ENCODE results near the gene VAC14.

Gene VAC14

DNA sequence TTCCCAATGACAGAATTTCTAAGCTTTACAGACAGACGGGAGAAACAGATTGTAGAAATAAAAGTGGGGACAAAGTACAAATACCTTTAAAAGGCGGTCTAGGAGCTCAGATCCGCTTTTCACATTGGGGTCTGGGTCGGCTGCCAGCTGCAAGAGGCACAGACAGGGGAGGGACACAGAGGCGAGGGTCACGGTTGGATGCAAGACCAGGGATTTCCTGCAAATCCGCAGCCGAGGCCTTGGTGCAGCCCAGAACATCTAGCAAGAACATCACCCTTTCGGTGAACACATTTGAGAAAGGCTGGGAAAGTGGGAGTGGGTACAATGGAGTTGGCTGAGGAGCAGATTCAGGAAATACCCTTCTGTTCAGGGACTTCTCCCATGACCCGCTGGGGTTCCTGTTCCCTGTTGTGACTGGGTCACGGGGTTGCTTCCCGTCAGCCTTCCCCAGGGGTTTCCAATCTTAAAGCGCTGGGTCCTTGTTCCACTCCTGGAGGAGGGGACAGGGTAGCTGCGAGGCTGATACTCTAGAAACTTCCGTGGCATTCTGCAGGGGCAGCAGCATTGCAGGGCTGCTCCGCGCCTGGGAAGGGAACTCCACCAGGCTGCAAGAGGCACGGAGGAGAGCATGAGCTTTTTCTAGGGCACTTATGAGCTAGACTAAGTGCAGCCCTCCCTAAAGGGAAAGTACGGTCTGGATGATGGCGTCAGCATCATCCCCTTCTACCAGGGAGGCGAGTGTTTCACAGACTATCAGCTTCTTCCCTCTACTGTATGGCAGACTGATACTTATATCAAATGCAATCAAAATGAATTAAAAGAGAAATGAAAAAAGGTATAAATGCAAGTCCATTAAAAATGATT lies 16.0 kb downstream of the VAC14 start:
- DNase-seq = no peak

DNA sequence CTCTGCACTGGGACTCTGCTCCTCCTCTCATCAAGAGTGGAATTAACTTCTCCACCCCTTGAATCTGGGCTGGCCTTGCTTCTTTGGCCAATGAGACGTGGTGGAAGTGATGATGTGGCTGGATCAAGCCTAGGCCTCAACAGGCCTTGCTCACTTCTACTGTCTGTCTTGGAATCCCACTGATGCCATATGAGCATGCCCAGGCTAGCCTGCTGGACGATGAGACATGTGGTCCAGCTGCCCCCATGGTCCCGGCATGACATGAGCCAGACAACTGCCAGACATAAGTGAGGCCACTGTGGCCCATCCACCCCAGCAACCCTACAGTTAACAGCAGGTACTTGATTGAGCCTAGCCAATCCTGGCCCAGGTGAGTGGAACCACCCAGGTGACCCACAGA lies 18.7 kb downstream of the VAC14 start:
- DNase-seq = no peak

DNA sequence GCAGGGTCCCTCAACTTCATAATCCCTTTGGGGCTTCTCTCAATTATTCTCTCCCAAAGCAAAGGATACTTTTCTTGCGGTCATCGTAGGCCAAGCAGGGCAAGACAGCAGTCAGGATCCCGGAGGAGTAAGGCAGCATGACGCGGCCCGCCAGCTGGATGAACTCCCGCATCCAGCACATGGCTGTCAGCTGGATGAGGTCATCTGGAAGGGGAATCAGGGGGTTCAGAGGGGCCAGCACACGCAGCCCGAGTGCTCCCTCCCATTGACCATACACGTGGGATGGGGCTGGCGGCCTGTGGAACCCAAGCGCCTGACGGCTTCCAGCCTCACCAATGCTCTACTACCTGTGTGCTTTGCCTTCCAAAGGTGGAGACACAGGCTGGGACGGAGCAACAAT lies 19.2 kb downstream of the VAC14 start:
- DNase-seq = no peak

DNA sequence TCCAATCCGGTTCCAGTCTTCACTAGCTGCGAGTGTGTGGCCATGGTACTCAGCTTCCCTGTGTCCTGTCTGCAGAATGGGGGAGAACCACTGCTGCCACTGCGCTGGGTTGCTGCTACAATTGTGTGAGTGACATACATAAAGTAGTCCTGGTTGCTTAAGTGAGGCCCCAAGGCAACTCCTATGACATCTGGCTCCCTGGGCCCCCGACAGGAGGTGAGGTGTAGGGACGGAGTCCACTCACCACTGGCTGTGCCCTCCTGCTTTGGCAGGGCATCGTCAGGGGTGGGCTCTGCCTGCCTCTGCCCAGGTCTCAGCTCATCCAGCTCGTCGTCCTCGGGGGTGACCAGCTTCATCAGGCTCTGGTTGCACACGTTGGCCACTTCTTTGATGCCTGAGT lies 20.4 kb downstream of the VAC14 start:
- DNase-seq = no peak

- no peak for DNase-seq
These were observed 21.6 kb downstream of the VAC14 start for GRCh38 chr16:70779361-70779760.

DNA sequence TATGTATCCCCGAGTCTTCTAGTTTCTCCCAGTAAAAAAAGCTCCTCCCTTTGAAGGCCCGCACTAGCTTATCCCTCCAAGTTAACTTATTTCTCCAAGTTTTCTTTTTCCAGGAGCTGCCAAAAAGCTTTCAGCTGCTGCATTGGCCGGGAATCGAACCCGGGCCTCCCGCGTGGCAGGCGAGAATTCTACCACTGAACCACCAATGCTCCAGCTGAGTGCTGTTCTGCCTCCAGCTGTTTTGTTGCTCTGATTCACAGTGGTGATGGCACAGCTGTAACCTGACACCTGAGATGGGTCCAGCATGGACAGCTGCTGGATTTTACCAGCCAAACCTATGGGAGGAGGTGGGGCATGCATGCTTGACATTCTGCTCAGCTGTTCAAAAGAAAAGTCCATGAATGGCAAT lies 22.1 kb downstream of the VAC14 start:
- DNase-seq = peak; percentile 79

- no peak for DNase-seq
These were observed 23.0 kb downstream of the VAC14 start for GRCh38 chr16:70777973-70778406.

DNA sequence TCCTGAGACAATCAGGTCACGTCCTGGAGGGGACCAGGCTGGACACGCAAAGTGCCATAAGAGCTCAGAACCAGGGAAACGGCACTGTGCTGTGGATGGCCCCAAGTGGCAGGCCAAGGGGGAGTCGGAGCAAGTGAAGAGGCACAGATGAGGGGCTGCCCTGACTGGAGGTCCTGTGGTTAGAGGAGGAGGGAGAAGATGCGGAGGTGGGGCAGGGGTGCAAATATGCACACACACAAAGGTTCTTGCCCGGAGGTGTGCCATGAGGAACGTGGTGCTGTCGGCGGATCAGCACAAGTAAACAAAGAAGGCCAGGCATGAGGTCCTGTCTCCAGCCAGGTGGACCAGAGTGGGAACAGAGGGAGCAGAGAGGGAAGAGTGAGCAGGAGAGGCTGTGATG lies 23.5 kb downstream of the VAC14 start:
- DNase-seq = no peak

- DNase-seq = no peak
These were observed 25.6 kb downstream of the VAC14 start for GRCh38 chr16:70775399-70775798.

GRCh38 chr16:70774261-70774660 lies 26.7 kb downstream of the VAC14 start:
- DNase-seq = no peak

- no peak for DNase-seq
These were observed 28.5 kb downstream of the VAC14 start for GRCh38 chr16:70772493-70772892.

DNA sequence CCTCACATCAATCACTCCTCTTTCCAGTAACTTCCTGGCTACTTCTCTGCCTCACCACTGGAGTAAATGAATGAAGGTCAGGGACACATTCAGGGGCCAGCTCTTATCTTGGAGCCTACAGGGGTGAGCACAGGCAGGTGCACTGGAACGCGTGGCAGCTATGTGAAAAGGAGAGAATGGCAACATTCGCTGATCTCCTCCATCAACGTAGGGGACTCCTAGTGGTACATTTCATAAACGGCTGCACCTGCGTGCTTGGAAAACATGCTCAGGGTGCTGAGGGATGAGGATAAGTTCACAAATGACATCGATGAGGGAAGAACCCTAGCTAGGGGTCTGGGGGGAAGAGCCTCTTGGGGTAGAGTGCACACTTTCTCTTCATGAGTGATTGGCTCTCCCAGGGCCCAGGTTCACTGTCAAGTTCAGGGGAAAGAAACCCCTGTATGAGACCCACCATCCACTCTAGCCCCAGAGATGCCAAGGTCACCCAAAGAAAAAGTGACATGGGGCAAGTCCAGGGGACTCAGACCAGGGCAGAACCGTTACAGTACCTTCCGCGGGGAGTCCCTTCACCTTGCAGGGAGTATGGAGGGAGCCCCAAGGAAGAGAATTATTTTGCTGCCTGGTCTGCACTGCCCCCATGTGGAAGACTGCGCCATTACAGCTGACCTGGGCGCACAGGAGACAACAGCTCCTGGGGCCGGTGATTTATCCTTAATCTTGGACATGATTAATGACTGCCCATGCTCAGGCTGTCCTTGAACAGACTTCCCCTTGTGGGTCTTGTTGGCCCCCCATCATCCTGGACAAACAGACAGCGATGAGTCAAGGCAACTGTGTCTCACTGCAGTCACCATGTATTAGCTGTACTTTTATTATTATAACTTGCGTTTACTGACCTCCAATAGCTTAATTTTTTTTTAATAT lies 30.1 kb downstream of the VAC14 start:
- DNase-seq = peak; percentile 58

- no peak for DNase-seq
These were observed 30.7 kb downstream of the VAC14 start for GRCh38 chr16:70770291-70770625.

GRCh38 chr16:70769761-70770160 lies 31.2 kb downstream of the VAC14 start:
- no peak for DNase-seq

DNA sequence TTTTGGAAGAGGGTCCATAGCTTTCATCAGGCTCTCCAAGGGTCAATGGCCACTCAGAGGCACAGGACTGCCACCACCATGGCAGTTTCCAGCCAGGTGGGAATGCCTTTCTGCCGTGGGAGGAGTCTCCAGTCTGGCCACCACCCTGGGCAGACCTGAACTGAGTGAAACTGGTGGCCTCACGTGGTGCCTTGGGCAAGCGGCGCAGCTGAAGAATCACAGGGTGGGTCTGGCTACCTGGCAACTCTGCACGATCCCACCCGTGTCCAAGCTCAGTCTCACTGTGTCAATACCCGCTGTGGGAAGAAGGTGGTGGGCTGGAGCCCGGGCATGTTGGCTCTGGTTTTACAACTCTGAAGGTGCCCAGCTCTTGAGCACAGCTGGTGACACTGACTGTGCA lies 31.8 kb downstream of the VAC14 start:
- DNase-seq = no peak

GRCh38 chr16:70768203-70768580 lies 32.8 kb downstream of the VAC14 start:
- no peak for DNase-seq

DNA sequence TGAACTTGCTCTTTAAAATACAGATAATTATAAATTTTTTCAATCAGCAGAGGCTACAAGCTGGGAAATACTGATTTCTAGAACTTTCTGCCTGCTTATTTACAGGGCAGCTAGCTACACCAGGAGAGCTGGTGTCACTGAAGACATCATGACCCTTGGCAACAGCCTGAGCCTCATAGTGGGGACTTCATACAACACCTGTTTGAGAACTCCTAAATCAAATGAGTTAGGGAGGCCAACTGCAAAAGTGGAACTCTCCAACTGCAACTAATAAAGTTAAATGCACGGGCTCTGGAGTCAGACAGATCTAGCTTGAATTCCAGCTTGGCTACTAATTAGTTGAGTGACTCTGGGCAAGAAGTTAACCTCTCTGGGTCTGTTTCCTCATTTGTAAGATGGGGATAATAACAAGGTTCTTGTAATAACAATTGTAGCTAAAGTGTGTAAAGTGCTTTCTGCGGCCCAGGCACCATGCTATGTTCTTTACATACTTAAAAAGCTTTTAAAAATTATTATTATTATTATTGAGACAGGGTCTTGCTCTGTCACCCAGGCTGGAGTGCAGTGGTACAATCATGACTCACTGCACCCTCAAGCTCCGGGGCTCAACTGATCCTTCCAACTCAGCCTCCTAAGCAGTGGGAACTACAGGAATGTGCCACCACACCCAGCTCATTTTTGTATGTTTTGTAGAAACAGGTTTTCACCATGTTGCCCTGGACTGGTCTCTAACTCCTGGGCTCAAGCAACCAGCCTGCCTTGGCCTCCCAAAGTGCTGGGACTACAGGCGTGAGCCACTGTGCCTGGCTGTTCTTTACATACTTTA lies 33.4 kb downstream of the VAC14 start:
- no peak for DNase-seq

DNA sequence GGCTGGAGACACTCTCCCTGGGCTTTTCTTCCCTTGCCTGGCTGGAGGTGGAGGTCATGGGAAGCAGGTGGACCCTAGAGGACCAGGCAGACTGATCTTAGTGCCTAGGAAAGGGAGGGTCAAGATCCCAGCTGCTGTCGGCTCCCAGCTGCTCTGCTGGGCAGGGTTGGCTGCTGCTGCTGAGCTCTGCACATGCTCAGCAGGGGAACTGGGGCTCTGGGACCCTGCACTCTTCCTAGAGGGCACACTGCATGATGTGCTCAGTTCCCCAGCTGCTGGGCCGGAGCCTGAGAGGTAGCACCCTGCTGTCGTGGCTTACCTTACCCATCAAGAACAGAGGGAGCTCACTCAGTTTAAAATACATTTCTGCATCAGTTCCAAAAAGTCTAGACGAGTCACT lies 34.3 kb downstream of the VAC14 start:
- DNase-seq = no peak

DNA sequence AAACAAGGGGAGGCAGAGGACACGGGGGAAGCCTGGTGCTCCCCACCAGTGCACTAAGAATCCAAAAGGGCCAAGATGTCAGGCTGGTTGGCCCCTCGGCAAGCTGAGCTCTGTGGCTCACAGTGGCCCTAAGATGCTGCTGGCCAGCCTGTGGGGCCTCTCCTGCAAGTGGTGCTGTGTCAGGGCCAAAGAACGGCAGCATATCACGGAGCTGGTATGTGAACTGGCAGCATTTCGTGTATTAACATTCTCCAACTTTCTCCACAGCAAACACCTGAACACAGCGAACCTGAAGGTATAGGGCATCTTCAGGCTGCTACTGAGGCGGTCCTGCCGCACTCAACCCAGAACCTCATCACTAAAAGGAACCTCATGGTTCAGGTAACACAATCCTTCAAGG lies 34.8 kb downstream of the VAC14 start:
- DNase-seq = no peak

DNA sequence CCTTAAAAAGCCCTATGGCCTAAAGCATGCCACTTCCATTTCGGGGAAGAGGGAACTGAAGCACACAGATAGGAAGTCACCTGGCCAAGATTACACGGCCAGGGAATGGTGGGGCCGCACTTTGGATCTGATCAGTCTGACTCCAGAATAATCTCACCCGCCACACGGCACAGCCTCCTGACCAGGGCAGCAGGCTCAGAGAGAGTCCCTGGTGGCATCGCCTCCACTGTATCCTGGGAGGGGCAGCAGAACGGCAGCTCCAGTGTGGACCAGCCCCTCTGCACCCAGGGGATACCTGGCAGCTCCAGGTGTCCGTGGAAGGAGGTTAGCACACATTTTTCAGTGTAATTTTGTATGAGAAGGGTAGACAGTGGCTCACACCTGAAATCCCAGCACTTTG lies 35.5 kb downstream of the VAC14 start:
- DNase-seq = no peak

DNA sequence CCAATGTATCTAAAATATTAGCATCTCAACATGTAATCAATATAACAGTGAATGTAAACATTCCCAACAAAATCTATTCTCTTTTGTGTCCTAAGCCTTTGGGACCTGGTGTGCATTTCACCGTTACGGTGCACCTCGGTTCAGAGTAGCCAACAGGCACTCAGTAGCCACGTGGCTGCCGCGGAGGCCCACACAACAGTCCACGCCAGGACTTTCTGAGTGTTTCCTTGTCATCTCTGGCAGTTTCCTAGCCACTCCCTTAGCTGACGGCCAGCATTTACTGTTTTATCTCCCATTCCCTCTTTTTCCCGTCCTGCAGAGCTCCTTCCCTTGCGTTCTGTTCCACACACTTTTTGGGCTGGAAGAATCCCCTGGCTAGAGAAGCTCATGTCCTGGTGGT lies 36.3 kb downstream of the VAC14 start:
- DNase-seq = no peak

- DNase-seq = no peak
These were observed 40.7 kb downstream of the VAC14 start for GRCh38 chr16:70760221-70760620.

DNA sequence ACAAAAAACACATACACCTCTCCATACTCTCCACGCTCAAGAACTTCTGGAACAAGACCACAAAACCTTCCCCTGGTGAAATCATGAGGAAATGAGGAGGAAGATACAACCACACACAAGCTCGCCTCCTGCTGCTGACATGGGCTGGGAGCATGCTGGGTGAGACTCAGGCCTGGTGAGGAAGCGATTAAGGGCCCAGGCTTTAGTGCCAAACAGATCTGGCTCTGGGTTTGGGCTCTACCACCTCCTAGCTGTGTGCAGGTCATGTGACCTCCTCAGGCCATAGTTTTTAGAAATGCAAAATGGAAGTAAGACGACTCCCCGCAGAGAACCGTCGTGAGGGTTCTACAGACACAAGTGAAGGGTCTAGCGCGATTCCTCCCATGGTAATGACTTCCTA lies 41.3 kb downstream of the VAC14 start:
- DNase-seq = no peak
